ENCODE data around the gene GNB1.

Gene GNB1

DNA sequence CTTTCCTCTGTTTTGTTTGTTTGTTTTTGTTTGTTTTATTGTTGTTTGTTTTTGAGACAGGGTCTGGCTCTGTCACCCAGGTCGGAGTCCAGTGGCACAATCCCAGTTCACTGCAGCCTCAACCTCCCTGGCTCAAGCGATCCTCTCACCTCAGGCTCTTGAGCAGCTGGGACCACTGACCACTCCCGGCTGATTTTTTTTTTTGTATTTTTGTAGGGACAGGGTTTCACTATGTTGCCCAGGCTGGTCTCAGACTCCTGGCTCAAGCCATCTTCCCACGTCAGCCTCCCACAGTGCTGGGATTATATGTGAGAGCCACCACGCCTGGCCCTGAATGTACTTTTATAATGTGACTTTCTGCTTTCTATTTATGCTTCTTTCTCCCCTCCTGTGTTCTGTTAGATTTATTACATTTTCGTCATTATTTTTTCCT, 19.2 kb upstream of the GNB1 start:
- no peak for DNase-seq (ENCODE audit: low read depth)

- DNase-seq (ENCODE audit: low read depth) = no peak
Measured at GRCh38 chr1:1908506-1908791, 17.6 kb upstream of the GNB1 start.

GRCh38 chr1:1907098-1907736, 16.3 kb upstream of the GNB1 start:
- DNase-seq (ENCODE audit: low read depth) = no peak

DNA sequence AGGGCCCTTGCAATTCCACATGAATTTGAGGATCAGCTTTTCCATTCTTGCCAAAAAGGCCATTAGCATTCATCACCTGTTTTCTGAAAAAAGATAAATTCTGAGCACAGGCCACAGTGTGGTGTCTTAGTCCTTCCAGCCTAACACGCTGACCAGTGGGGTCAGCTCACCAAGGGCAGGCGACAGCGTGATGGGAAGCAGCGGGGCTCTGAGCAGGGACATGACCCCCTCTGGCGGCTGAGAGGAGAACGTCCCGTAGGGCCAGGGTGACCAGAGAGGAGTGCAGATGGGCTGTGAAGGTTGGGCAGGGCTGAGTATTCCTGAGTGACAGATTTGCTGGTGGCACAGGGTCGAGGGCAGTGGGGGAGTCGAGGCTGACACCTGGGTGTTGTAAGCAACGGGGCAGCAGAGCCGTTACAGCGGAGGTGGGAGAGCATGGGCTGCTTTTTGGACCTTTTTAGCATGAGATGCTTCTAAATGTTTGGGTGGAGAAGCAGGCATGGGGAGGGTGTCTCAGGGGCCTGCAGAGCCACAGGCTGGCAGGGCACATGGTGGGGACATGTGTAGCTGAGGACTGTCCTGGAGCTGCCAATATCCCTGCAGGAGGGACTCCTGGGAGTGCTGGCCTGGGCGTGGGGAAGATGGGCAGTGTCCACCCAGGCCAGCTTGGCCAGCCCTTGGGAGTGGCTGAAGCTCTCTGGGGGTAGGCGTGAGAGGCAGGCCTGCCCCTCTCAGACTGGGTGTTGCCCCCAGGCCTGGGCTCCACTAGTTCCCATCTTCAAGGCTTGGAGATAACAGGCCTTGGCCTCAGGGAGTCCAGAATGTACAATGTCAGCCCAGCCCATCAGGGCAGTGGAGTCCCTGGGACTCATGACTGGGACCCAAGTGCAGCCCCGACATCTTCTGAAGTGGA, 15.6 kb upstream of the GNB1 start:
- DNase-seq (ENCODE audit: low read depth) = peak; percentile 38

DNA sequence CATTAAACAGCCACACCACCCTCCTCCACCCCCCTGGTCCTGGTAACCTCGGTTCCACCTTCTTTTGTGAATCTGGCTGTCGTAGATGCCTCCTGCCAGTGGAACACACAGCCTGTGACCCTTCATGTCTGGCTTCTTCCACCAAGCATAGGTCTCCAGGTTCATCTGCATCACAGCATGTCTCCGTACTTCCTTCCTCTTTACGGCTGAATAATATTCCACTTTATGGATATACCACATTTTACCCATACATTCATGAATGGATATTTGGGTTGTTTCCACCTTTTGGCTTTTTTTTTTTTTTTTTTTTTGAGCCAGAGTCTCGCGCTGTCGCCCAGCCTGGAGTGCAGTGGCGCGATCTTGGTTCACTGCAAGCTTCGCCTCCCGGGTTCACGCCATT, 12.3 kb upstream of the GNB1 start:
- DNase-seq (ENCODE audit: low read depth) = no peak

DNA sequence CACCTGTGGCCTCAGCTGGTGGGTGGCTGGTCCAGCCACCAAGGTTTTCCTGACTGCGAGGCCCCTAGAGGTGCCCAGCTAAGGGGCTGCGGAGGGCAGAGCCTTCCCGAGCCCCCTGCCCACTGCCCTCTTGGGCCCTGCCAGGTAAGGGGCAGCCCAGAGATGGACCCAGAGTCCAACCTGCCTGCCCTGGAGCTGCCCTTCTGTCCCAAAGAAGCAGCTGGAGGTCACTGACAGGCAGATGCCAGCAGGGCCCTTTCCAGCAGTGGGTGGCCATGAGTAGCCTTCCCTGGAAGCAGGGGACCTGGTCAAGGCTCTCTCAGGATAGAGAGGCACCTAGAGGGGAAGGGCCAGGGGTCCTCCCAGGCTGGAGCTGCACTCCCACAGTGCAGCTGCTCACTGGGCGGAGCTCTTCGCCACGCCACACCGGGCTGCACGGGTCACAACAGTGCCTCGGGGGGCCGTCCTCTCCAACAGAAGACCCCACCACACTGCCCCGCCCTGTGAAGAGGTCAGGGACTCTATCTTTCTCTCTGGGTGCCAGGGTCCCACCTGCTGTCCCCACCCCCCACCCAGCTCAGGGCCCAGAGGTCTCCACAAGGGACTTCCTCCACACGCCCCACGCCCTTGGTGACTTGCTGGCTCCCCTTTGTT, 10.9 kb upstream of the GNB1 start:
- DNase-seq (ENCODE audit: low read depth) = no peak

DNA sequence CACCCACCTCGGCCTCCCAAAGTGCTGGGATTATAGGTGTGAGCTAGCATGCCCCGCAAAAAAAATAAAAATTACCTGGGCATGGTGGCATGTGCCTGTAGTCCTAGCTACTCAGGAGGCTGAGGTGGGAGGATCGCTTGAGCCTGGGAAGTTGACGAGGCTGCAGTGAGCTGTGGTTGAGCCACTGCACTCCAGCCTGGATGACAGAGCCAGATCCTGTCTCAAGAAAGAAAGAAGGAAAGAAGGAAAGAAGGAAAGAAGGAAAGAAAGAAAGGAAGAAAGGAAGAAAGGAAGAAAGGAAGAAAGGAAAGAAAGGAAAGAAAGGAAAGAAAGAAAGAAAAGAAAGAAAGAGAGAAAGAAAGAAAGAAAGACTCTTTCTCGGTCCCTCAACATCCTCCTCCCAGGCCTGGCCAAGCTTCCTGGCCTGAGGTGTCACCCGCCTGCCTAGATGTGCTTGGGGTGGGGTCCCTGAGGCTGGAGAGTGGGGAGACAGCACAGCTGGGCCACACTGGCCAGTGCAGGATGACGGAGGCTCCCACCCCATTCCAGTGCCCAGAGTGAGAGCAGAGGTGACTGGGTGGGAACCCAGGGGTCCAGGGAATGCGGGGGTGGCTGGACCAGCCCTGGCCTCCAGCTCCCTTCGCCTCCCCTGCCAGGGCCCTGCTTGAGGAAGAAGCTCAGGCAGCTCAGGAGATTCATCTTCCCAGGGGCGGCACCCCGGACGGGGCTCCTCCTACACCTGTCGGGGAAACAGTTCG, 10.2 kb upstream of the GNB1 start:
- no peak for DNase-seq (ENCODE audit: low read depth)

GRCh38 chr1:1899967-1900327, 9.1 kb upstream of the GNB1 start:
- DNase-seq (ENCODE audit: low read depth) = no peak

GRCh38 chr1:1899266-1899966, 8.5 kb upstream of the GNB1 start:
- DNase-seq (ENCODE audit: low read depth) = no peak

DNA sequence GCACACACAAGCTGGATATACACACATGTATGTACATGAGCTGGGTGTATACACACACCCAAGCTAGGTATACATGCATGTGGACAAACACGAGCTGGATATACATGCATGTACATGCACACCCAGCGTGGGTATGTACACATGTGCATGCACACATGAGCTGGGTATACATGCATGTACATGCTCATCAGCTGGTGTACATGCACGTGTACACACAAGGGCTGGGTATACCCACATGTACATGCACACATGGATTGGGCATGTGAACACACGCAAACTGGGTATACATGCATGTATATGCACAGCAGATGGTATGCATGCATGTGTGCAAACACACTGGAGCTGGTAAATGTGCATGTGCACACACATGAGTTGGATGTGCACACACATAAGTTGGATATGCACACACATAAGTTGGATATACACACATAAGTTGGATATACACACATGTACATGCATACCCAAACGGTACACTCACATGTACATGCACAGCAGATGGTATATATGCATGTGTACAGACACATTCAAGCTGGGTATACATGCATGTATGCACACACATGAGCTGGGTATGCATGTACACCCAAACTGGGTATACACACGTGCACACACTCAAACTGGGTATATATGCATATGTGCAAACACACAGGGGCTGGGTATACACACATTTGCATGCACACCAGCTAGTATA, 7.5 kb upstream of the GNB1 start:
- no peak for DNase-seq (ENCODE audit: low read depth)

DNA sequence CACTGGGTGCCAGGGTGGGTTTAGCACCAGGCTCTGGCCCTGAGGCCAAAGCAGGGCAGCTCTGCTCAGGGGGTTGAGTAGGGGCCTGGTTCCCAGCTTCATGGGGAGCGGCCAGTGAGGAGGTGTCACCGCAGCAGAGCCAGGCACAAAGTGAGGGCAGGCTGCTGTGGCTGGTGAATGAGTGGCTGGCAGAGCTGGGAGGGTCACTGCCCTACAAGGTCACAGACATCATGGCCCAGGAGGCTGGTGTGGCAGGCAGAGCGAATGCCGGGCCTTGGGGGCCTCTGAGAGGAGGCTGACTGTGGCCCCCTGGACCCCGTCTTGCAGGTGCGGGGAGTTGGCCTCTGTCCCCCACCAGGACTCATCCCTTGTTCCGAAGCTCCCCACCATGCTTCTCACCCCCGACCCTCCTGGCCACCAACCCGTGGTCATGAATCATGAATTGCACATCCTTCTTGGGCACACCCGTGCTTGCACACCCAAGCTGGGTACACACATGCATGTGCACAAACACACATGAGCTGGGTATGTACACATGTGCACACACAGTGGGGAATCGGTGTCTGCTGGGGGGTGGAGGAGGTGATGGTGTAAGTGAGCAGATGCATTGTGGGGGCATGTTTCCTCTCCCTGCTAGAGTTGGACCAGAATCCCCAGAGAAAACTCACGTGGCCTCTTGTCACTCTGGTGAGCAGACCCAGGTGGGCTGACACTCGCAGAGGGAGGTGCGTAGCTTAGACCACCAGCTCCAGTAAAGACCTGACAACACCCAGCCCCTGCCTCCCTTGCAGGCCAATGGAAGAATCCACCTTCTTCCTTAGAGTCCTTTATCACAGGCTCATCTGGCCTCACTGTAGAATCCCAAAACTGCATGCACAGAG, 4.8 kb upstream of the GNB1 start:
- no peak for DNase-seq (ENCODE audit: low read depth)

- no peak for DNase-seq (ENCODE audit: low read depth)
Measured at GRCh38 chr1:1895060-1895418, 4.2 kb upstream of the GNB1 start.

DNA sequence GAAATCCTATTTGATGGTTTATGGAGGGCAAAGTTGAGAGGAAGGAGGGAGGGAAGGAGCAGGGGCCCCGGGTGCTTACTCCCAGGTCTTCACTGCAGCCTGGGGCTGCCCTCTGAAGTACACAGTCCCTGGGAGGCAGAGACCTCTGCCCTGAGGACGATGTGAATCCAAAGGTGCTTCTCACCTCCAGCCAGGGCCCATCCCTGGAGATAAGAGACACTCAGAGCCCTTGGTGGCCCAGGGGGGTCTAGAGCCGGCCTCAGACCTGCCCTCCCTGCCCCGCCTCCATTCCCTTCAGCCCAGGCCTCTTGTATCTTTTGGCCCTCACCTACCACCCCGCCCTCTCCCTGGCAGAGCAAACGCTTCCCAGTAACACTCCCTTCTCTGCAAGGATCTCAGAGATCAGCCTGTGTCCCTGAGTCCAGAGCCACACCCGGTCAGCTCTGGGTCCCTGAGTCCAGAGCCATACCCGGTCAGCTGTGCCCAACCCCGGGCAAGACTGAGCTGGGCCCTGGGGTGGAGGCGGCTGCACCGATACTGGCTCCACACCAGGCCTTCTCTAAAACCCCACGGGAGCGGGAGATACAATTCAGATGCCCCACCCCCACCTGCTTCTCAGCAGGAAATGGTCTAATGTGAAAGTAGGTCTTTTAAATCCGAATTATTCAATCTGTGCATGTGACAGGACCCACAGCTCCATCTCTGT, 3.6 kb upstream of the GNB1 start:
- DNase-seq (ENCODE audit: low read depth) = no peak

DNA sequence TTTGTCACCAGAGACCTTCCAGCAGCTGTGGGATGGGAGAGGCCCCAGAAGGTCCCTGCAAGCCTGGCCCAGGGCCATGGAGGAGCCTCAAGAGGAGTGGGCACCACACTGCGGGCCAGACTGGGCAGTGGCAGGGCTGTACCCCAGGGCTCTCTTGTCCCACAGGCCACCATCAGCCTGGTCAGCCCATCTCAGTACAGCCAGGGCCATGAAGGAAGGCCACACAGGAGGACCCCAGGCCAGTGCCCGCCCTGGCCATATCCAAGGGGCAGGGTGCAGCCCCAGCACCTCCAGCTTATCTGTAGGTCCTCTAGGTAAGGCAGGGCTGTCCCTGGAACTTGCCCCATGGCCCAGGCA, 3.1 kb upstream of the GNB1 start:
- DNase-seq (ENCODE audit: low read depth) = no peak

DNA sequence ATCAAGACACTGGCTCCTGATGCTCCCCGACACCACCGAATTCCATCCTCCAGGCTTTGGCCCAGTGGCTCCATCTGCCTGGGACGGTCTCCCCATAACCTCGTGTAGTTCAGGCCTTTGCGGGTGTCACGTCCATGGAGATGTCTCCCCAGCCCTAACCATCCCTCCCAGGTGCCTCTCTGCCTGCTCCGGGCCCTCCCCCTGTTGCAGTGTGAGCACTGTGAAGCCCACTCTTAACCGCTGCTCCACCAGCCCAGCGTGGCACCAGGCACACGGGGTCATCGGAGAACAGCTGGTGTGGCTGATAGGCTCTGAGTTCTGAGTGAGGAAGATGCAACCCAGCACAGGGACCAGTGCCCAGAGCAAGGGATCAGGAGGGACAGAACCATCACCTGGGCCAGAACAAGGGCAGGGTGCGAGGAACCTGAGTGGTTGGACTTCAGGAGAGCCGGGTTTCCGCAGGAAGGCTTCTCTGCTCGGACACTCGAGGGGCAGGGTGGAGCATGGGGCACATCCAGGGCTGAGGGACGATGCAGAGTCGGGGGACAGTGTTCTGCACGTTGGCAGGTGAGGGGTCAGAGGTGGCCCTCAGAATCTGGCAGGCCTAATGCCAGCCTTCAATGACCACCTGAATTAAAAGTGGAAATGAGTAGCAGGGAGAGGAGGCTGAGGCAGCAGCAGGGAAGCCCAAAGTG, 2.6 kb upstream of the GNB1 start:
- DNase-seq (ENCODE audit: low read depth) = no peak

GRCh38 chr1:1892763-1893120, 1.9 kb upstream of the GNB1 start:
- DNase-seq (ENCODE audit: low read depth) = no peak

DNA sequence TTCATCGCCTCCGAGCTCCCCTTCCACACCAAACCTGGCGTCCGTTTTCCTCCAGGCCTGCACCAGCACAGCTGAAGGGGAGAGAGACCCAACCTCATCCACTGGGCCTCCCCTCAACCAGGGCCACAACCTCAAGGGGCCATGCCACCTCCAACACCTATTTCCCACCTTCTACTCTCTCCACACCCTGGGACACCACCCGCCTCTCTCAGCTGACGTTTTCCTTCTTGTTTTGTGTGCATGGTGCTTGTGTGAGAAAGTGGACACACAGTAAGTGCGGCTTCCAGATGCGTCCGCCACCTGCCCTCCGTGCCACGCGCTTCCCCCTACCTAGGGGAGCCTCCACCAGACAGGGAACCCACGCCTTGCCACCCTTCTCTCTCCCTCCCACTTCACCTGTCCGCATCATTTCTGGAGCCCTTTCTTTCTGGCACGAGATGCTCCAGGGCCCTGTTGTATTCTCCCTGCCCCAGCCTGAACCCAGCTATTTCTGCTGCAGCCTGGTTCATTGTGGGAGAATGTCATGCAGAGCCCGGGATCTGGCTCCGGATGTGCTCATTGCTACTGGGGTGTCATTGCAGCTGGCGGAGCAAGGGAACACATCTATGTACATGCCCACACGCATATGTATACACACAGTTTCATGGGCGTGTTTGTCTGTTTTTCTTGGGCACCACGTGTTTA, 1.3 kb upstream of the GNB1 start:
- no peak for DNase-seq (ENCODE audit: low read depth)

GRCh38 chr1:1891349-1892078, 627 bp upstream of the GNB1 start:
- peak; percentile 69 for DNase-seq (ENCODE audit: low read depth)
